ELF-1 (cell line): ENCODE data around the gene UNC5C.

Experiments used
- DNase-seq: peaks from one replicate; pipeline ENCODE4 v3.0.0-alpha.2; 2016; ENCODE audit warnings: low read depth, low spot score

The UNC5C gene

GRCh38 chr4:95548738-95549245 lies at the start of gene UNC5C:
TSS of gene UNC5C (minus strand) at chr4:95548973.
- DNase-seq: peak; percentile 78

GRCh38 chr4:95596676-95597075 lies 47.9 kb upstream of the UNC5C start:
- no peak for DNase-seq

GRCh38 chr4:95594629-95595028 lies 45.9 kb upstream of the UNC5C start:
- no peak for DNase-seq

GRCh38 chr4:95594013-95594412 lies 45.2 kb upstream of the UNC5C start:
- DNase-seq: no peak

GRCh38 chr4:95591278-95591677 lies 42.5 kb upstream of the UNC5C start:
- no peak for DNase-seq

GRCh38 chr4:95590615-95591014 lies 41.8 kb upstream of the UNC5C start:
- DNase-seq: no peak

- DNase-seq: no peak
Measured at GRCh38 chr4:95585016-95585695, 36.4 kb upstream of the UNC5C start.

GRCh38 chr4:95580226-95580625 lies 31.5 kb upstream of the UNC5C start:
- DNase-seq: no peak

- peak; percentile 19 for DNase-seq
Measured at GRCh38 chr4:95572304-95572991, 23.7 kb upstream of the UNC5C start.

- no peak for DNase-seq
Measured at GRCh38 chr4:95571577-95571976, 22.8 kb upstream of the UNC5C start.

GRCh38 chr4:95563638-95564337 lies 15.0 kb upstream of the UNC5C start:
- no peak for DNase-seq

- no peak for DNase-seq
Measured at GRCh38 chr4:95560774-95561173, 12.0 kb upstream of the UNC5C start.

- no peak for DNase-seq
Measured at GRCh38 chr4:95556207-95556859, 7.6 kb upstream of the UNC5C start.

GRCh38 chr4:95552942-95553550 lies 4.3 kb upstream of the UNC5C start:
- DNase-seq: no peak

- no peak for DNase-seq
Measured at GRCh38 chr4:95551653-95552052, 2.9 kb upstream of the UNC5C start.

GRCh38 chr4:95550115-95550987 lies 1.6 kb upstream of the UNC5C start:
- DNase-seq: no peak

GRCh38 chr4:95549246-95550114 lies 707 bp upstream of the UNC5C start:
- peak; percentile 70 for DNase-seq

GRCh38 chr4:95547715-95548471 lies 880 bp downstream of the UNC5C start:
- peak; percentile 47 for DNase-seq
